ENCODE results near the gene VMP1.

GRCh38 chr17:59702304-59702703 is 5.2 kb upstream of the VMP1 start:
- TF ChIP-seq, protein P1, sequence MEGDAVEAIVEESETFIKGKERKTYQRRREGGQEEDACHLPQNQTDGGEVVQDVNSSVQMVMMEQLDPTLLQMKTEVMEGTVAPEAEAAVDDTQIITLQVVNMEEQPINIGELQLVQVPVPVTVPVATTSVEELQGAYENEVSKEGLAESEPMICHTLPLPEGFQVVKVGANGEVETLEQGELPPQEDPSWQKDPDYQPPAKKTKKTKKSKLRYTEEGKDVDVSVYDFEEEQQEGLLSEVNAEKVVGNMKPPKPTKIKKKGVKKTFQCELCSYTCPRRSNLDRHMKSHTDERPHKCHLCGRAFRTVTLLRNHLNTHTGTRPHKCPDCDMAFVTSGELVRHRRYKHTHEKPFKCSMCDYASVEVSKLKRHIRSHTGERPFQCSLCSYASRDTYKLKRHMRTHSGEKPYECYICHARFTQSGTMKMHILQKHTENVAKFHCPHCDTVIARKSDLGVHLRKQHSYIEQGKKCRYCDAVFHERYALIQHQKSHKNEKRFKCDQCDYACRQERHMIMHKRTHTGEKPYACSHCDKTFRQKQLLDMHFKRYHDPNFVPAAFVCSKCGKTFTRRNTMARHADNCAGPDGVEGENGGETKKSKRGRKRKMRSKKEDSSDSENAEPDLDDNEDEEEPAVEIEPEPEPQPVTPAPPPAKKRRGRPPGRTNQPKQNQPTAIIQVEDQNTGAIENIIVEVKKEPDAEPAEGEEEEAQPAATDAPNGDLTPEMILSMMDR (IDR thresholded peaks at IDR 0.05; ENCODE audit: low read depth, low read length, poor library complexity, severe bottlenecking) = no peak
- no peak for TF ChIP-seq EZH2phosphoT487 (IDR thresholded peaks at IDR 0.05; ENCODE audit: borderline replicate concordance, low read length)
